GM08714 (cell line): ENCODE data around the gene ATOX1.
"Not testable (repeated sequence)": the region's sequence is repeated elsewhere in the genome, so short reads cannot be mapped to it uniquely, and the experiment has no call there.

Experiments used
- H3K4me3 ChIP-seq: fragments of 200-500 bp; sonication (Bioruptor generic); 2 replicates; pipeline ENCODE4 v1.5.1; 2014; ENCODE audit warnings: mild to moderate bottlenecking, low read length, inconsistent platforms
- ZNF274 ChIP-seq: IDR thresholded peaks from 2 replicates; pipeline ENCODE4 v1.6.1; 2012; ENCODE audit warnings: mild to moderate bottlenecking, low read depth, low read length

ATOX1 gene

GRCh38 chr5:151730381-151730780 lies 28.1 kb downstream of the ATOX1 start:
- H3K4me3 ChIP-seq, result no peak overlapping the region
- TF ChIP-seq ZNF274, result no peak

GRCh38 chr5:151729597-151729996 lies 28.8 kb downstream of the ATOX1 start:
- H3K4me3 ChIP-seq, result not testable (repeated sequence)

GRCh38 chr5:151724360-151724759 lies 34.1 kb downstream of the ATOX1 start:
- no peak for TF ChIP-seq ZNF274
- no peak overlapping the region for H3K4me3 ChIP-seq

- H3K4me3 ChIP-seq, result no peak overlapping the region
- TF ChIP-seq ZNF274, result no peak
These were observed 35.9 kb downstream of the ATOX1 start for GRCh38 chr5:151722546-151722945.

- TF ChIP-seq ZNF274, result no peak
- H3K4me3 ChIP-seq, result no peak overlapping the region
These were observed 36.5 kb downstream of the ATOX1 start for GRCh38 chr5:151721812-151722391.

GRCh38 chr5:151721087-151721646 lies 37.3 kb downstream of the ATOX1 start:
- no peak for TF ChIP-seq ZNF274
- peak overlapping the region; percentile 28; the same call in 1 of the 2 replicates for H3K4me3 ChIP-seq

GRCh38 chr5:151720215-151720614 lies 38.2 kb downstream of the ATOX1 start:
- no peak overlapping the region; the same call in 1 of the 2 replicates for H3K4me3 ChIP-seq
- no peak for TF ChIP-seq ZNF274

GRCh38 chr5:151719228-151720000 lies 39.0 kb downstream of the ATOX1 start:
- H3K4me3 ChIP-seq, result no peak overlapping the region
- TF ChIP-seq ZNF274, result no peak

- H3K4me3 ChIP-seq, result no peak overlapping the region
- no peak for TF ChIP-seq ZNF274
These were observed 39.8 kb downstream of the ATOX1 start for GRCh38 chr5:151718646-151719045.

- TF ChIP-seq ZNF274, result no peak
- H3K4me3 ChIP-seq, result no peak overlapping the region
These were observed 40.3 kb downstream of the ATOX1 start for GRCh38 chr5:151718153-151718552.

- no peak for TF ChIP-seq ZNF274
- H3K4me3 ChIP-seq, result no peak overlapping the region
These were observed 41.0 kb downstream of the ATOX1 start for GRCh38 chr5:151717416-151717815.

- no peak overlapping the region for H3K4me3 ChIP-seq
- no peak for TF ChIP-seq ZNF274
These were observed 49.2 kb downstream of the ATOX1 start for GRCh38 chr5:151709109-151709735.

GRCh38 chr5:151708126-151708525 lies 50.3 kb downstream of the ATOX1 start:
- no peak for TF ChIP-seq ZNF274
- no peak overlapping the region for H3K4me3 ChIP-seq

GRCh38 chr5:151707567-151707966 lies 50.9 kb downstream of the ATOX1 start:
- H3K4me3 ChIP-seq, result no peak overlapping the region
- TF ChIP-seq ZNF274, result no peak

GRCh38 chr5:151706906-151707305 lies 51.5 kb downstream of the ATOX1 start:
- TF ChIP-seq ZNF274, result no peak

More at GRCh38 chr5:151706906-151707305, 51.5 kb downstream of the ATOX1 start:
- H3K4me3 ChIP-seq, result no peak overlapping the region
